GM21381 (cell line): ENCODE data around the gene PTPN22.
A peak's percentile ranks its signal among the peaks of the same experiment; 100 is the strongest.
"Not testable (repeated sequence)": the region's sequence is repeated elsewhere in the genome, so short reads cannot be mapped to it uniquely, and the experiment has no call there.

ENCODE experiments used
- ATAC-seq: cut with Tn5 transposase; IDR thresholded peaks from one replicate; pipeline ENCODE4 v1.9.1; 2021; ENCODE audit warnings: mild to moderate bottlenecking, moderate library complexity; ENCODE audit not compliant: unreplicated experiment

Gene PTPN22

DNA sequence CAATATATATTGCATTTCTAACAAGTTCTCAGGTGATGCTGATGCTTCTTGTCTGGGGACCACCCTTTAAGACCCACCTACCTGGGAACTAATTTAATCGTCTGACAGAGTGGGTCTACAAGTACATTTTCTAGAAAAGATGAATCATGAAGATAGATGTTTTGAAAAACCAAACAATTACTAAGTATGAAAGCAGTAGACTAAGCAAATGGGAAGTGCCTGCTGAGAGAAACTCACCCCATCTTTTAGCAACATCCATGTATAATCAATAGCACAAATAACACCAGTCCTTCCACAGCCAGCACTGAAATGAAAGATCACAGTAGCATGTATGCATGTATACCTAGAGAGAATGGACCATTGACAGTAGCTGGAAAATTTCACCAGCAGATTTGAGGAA lies 17.3 kb downstream of the PTPN22 start:
- no peak for ATAC-seq

DNA sequence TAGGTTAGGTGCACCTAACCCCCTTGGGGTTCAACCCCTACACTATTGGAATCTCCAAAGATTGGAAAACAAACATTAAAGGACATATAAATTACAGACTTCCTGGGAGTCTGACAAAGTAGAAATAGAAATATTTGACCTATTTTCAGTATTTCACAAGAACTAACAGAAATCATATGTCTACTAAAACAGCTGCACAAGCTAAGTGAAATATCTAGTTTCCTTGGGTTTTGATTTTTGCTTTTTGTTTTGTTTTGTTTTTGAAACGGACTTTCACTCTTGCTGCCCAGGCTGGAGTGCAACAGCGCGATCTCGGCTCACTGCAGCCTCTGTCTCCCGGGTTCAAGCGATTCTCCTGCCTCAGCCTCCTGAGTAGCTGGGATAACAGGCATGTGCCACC lies 18.8 kb downstream of the PTPN22 start:
- ATAC-seq: not testable (repeated sequence)

DNA sequence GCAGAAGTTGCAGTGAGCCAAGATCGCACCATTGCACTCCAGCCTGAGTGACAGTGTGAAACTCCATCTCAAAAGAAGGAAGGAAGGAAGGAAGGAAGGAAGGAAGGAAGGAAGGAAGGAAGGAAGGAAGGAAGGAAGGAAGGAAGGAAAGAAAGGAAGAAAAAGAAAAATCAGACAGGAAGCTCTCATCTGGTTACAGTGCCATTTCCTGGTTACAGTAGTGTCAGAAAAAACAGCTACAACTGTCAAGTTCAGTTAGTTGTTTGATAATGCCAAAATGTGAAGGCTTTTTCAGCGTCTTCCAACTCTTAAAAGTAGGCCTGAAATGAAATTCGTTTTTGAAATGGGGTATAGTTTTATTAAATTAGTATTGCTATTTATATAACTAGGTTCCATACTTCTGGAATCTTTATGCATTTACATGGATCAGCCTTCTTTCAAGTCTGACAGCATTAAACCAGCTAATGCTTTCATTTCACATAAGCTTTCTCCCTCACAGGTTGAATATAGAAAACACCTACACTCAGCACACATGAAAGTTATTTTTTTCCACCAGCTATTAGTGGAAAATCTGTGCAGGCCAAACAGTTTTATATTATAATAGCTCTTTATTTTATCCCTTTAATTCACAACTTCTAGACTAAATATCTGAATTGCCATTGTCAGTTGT lies 21.2 kb downstream of the PTPN22 start:
- no peak for ATAC-seq

DNA sequence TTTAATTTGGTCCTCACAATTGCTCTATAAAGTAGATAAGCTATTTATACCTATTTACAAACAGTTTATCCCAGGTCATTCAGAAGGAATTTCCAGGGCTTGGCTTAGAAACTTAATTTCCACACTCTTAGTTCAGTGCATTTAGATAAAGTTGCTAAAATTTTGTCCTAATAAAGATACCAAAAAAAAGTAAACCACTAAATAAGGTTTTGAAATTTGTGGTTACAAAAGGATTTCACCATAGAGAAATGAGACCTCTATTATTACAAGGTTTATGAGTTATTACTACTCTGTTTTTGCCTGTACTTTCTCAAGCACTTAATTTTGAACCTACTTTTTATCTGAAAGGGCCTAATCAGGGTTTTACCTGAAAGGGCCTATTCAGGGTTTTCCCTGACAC lies 22.4 kb downstream of the PTPN22 start:
- ATAC-seq: no peak

- no peak for ATAC-seq
Observed at GRCh38 chr1:113846391-113847035, 25.0 kb downstream of the PTPN22 start.

DNA sequence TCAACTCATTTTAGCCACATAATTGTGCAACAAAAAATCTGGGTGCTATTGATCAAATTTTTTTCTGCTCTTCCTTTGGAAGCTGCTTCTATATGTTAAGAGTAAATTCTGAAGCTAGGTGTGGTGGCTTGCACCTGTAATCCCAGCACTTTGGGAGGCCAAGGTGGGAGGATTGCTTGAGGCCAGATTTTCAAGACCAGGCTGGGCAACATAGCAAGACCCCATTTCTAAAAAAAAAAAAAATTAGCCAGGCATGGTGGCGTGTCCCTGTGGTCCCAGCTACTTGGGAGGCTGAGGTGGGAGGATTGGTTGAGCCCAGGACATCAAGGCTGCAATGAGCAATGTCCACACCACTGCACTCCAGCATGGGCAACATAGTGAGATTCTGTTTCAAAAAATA lies 35.0 kb downstream of the PTPN22 start:
- no peak for ATAC-seq

- no peak for ATAC-seq
Observed at GRCh38 chr1:113835686-113836290, 35.7 kb downstream of the PTPN22 start.

DNA sequence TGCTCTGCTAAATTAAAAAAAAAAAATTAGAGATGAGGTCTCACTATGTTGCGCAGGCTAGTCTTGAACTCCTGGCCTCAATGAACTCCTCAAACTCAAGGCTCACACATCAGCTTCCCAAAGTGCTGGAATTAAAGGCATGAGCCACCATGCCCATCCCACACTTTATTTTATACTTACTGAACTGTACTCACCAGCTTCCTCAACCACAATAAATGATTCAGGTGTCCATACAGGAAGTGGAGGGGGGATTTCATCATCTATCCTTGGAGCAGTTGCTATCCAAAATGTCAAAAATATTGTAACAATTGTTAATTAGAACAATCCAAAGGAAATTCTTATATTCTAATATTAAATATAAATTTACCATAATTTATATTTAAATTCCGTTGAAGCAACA lies 36.8 kb downstream of the PTPN22 start:
- ATAC-seq: no peak

- no peak for ATAC-seq
Observed at GRCh38 chr1:113830039-113830438, 41.5 kb downstream of the PTPN22 start.

DNA sequence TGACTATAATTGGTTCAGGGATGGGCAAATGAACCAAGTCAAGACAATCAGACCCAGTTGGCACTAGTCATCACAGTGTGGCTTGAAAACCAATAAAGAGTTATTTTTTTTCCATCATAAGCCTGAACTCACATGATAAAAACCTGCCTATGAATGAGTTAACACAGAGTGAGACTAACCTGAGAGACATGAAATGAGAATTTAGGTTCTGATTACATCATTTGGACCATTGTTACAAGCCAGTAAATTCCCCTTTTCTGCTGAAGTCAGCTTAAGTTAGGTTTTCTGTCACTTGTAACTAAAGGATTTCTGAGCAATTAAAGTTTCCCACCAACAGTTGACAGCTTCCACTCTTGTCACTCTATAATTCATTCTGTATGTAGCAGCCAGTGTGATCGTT lies 49.6 kb downstream of the PTPN22 start:
- ATAC-seq: no peak

DNA sequence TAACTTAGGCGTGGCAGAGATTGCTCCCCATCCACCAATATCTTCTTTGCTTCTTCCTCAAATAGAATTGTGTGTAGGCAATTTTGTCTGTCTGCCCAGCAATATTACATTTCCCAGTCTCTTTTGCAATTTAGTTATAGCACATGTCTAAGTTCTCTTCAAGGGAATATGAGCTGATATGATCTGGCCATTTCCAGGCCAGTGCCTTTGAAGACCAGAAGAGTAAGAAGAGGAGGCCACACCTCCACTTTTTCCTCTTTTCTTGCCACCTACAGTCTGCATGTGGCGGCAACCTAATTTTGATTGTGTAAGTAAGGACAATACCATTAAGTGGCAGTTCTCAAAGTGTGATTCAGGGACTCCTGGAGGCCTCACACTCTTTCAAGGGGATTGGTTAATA lies 52.9 kb downstream of the PTPN22 start:
- no peak for ATAC-seq

DNA sequence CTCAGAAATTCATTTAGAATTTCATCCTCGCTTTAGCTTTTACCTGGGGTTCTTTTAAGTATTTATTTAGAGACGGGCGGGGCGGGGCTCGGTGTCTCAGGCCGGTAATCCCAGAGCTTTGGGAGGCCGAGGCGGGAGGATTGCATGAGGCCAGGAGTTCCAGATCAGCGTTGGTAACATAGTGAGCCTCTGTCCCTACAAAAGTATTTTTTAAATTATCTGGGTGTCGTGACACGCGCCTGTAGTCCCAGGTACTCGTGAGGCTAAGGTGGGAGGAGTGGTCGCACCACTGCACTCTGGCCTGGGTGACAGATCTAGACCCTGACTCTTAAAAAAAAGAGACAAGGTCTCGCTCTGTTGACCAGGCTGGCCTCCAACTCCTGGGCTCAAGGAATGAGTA lies 58.3 kb downstream of the PTPN22 start:
- no peak for ATAC-seq

DNA sequence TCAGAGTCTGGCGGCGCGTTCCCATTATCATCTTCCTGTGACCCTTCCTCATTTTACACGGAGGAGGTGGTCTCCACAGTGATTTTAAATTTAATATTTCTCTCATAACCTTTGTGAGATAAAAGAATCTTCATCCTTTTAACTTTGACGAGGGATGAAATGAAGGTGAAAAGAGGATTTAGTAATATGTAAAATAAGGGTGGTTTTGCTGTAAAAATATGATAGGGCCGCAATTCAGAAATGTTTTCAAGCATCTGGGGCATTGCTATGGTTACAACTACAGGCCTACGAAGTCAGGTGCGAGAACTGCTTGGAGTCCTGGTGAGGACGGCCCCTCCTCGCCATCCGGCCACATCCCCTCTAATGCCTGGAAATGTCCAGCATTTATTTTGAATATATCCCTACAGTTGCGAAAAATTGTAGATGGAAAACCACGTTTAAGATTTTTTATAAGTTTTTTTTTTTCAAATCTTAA lies 58.8 kb downstream of the PTPN22 start:
- ATAC-seq: no peak

GRCh38 chr1:113811888-113812660 lies 59.4 kb downstream of the PTPN22 start, which contains the start of gene RSBN1:
RSBN1 (minus strand) TSS chr1:113812476; CDS start chr1:113812412, 64 bp downstream.
- ATAC-seq: peak; percentile 86

DNA sequence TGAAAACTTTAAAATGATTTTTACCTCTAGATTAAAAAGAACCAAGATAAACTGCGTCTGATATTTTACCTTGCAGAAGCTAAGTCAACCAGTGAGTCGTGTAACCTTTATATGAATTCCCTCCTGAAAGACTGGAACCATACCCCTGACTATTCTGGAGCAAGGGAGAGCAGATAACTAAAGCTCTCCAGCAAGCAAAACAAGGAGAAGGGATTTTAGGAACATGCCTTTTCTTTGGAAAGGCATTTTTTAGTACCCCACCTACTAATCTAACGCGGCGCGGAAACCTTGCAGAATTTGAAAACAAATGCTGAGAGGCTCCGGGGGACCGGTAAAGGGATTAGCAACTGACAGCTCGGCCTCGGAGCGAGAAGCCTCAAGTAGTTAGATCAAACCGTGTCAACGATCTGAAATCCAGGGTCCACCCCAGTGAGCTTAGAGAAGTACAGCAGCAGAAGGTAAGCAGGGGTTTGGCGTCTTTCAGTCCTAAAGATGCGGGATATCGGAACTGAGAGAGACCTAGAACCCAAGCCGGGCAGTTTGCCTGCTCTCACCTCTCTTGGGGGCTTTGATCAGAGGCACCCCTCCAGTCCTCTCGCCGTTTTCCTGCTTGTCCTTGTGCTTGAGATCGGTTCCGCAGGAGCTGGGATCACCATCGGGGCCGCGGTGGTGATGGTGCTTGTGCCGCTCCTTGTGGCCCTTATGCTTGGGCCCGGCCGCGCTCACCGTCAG lies 60.2 kb downstream of the PTPN22 start:
- ATAC-seq: peak; percentile 4

GRCh38 chr1:113809670-113810602 lies 61.6 kb downstream of the PTPN22 start:
- no peak for ATAC-seq

GRCh38 chr1:113808450-113809195 lies 62.9 kb downstream of the PTPN22 start:
- no peak for ATAC-seq

DNA sequence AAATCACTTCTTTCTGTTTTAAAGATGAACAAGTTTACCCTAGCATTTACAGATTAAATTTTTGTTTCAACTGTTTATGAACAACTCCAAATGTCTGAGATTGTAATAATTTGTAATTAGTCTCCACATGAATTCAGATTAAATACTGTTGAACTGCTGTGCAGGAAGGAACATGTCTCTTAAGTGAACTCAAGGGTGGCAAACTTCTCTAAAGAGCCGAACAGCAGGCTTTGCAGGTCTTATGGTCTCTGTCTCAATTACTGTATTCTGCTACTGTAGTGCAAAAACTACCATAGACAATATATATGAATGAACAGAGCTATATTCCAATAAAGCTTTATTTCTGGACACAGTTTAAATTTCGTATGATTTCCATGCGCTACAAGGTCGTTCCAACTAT lies 65.9 kb downstream of the PTPN22 start:
- ATAC-seq: no peak

DNA sequence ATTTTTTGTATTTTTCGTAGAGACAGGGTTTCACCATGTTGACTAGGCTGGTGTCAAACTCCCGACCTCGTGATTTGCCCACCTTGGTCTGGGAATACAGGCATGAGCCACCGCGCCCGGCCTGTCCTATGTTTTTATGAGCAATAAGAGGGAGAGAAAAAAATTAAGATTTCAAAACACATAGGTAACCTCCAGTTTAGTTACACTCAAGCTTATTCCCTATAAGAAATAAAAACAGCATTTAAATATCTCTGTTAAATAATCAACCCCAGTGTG lies 66.3 kb downstream of the PTPN22 start:
- ATAC-seq: no peak
